Activated naive CD8-positive, alpha-beta T cell (primary cell): ENCODE results near the gene SBK2.

Experiments
- H3K27ac Mint-ChIP-seq: one replicate; pipeline ENCODE4 v1.8.0; 2021; ENCODE audit warnings: mixed read lengths
- H3K27me3 Mint-ChIP-seq: one replicate; pipeline ENCODE4 v1.8.0; 2021; ENCODE audit warnings: mixed read lengths
- H3K36me3 Mint-ChIP-seq: one replicate; pipeline ENCODE4 v1.8.0; 2021; ENCODE audit warnings: mixed read lengths
- H3K4me1 Mint-ChIP-seq: one replicate; pipeline ENCODE4 v1.8.0; 2021; ENCODE audit warnings: low read depth, mixed read lengths
- H3K4me3 Mint-ChIP-seq: one replicate; pipeline ENCODE4 v1.8.0; 2021; ENCODE audit warnings: mild to moderate bottlenecking, mixed read lengths
- H3K9me3 Mint-ChIP-seq: one replicate; pipeline ENCODE4 v1.8.0; 2021; ENCODE audit warnings: low read depth, mixed read lengths

The SBK2 gene

GRCh38 chr19:55481148-55481793, 55.7 kb downstream of the SBK2 start:
- Mint-ChIP-seq H3K27me3 (no peaks in the 10 kb centered on the region), H3K4me1 (peaks cover 31% of the 10 kb centered on the region), H3K4me3 (no peak overlapping the region), H3K36me3 (no peaks in the 10 kb centered on the region), H3K27ac (no peak overlapping the region), H3K9me3 (no peaks in the 10 kb centered on the region)

DNA sequence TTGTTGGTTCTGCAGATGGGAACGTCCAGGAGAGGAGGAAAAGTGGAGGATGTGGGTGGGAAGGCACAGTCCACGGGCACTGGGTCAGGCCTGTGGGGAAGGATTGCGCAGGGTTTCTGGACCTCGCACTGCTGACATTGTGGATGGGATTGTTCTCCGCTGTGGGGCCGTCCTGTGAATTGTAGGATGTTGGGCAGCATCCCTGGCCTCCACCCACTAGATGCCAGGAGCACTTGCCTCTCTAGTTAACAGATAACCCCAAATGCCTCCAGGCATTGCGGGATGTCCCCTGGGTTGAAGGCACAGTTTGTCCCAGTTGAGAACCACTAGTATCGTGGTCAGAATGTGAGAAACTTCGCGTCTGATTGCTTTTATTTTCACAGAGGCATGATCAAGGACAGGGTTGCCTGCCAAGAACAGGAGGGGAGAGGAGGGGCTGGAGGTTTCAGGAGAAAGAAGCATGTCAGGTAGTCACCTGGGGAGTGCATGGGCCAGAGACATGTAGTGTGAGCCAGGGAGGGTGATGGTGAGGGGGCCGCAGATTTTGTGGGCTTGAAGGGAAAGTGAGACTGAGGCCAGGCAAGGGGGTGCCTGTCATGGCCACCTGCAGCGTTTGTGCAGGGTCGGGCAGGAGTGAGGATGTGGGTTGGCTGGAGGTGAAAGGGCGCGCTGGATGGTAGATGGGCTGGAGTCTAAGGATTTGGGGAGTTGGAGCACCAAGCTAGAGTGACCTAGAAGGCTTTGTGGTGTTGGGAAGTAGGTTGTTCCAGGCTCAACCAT, 57.3 kb downstream of the SBK2 start:
- Mint-ChIP-seq H3K9me3 (no peaks in the 10 kb centered on the region), H3K27ac (no peak overlapping the region), H3K4me1 (peaks cover 28% of the 10 kb centered on the region), H3K36me3 (no peaks in the 10 kb centered on the region), H3K4me3 (peak overlapping the region; percentile 35), H3K27me3 (no peaks in the 10 kb centered on the region)

DNA sequence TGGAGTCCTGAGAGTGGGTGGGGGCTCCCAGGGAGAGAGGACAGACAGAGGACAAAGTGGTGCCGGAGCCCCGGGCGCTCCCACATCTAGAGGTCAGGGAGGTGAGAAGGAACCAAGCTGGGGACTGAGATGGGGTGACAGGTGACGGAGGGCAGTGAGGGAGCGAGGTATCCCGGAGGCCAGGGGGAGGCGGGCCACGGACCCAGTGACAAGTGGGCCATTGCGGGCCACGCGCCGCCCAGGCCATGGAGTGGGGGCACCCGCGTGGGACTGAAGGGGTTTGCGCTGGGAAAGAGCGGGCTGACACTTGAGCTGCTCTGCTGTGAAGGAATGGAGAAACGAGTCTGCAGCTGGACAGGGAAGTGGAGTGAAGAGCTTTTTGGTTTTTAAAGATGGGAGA, 57.9 kb downstream of the SBK2 start:
- Mint-ChIP-seq H3K4me3 (peak overlapping the region; percentile 93), H3K27ac (no peak overlapping the region), H3K4me1 (peaks cover 28% of the 10 kb centered on the region), H3K27me3 (no peaks in the 10 kb centered on the region), H3K9me3 (no peaks in the 10 kb centered on the region), H3K36me3 (no peaks in the 10 kb centered on the region)
